Astrocyte of the hippocampus (primary cell): Measurements from ENCODE around the gene ATP8B3.
"Not testable (repeated sequence)": the region's sequence is repeated elsewhere in the genome, so short reads cannot be mapped to it uniquely, and the experiment has no call there.

ENCODE experiments used
- DNase-seq: peaks from one replicate; pipeline ENCODE4 v3.0.0; 2011; ENCODE audit warnings: low read depth, low spot score

ATP8B3 gene

GRCh38 chr19:1815605-1816529 is 3.8 kb upstream of the ATP8B3 start:
- no peak for DNase-seq

- DNase-seq = no peak
Observed at GRCh38 chr19:1814833-1815604, 2.9 kb upstream of the ATP8B3 start.

GRCh38 chr19:1814391-1814790 is 2.3 kb upstream of the ATP8B3 start:
- no peak for DNase-seq

GRCh38 chr19:1813192-1814182 is 1.4 kb upstream of the ATP8B3 start:
- no peak for DNase-seq

GRCh38 chr19:1812426-1813191 is 533 bp upstream of the ATP8B3 start:
- peak; percentile 96 for DNase-seq

- peak; percentile 74 for DNase-seq
Observed at GRCh38 chr19:1811472-1811894, 593 bp downstream of the ATP8B3 start.

- DNase-seq = no peak
Observed at GRCh38 chr19:1810439-1811160, 1.5 kb downstream of the ATP8B3 start.

GRCh38 chr19:1809678-1810077 is 2.4 kb downstream of the ATP8B3 start:
- no peak for DNase-seq

- no peak for DNase-seq
Observed at GRCh38 chr19:1808395-1808731, 3.7 kb downstream of the ATP8B3 start.

- no peak for DNase-seq
Observed at GRCh38 chr19:1807695-1808394, 4.2 kb downstream of the ATP8B3 start.

- no peak for DNase-seq
Observed at GRCh38 chr19:1807030-1807694, 4.9 kb downstream of the ATP8B3 start.

- no peak for DNase-seq
Observed at GRCh38 chr19:1806184-1807029, 5.7 kb downstream of the ATP8B3 start.

GRCh38 chr19:1805401-1806183 is 6.5 kb downstream of the ATP8B3 start:
- DNase-seq = no peak

- DNase-seq = no peak
Observed at GRCh38 chr19:1804858-1805257, 7.2 kb downstream of the ATP8B3 start.

- no peak for DNase-seq
Observed at GRCh38 chr19:1799695-1800342, 12.3 kb downstream of the ATP8B3 start.

- not testable (repeated sequence) for DNase-seq
Observed at GRCh38 chr19:1797313-1797712, 14.8 kb downstream of the ATP8B3 start.
